ENCODE data around the gene TMEM270. TPM values are rescaled to one million over a fixed set of nuclear protein-coding genes. Genes with fewer than 3 reads are reported as not detected.

Gene TMEM270
- polyA plus RNA-seq, 1 donor from 2014 or later, result not detected

- H3K27ac ChIP-seq (ENCODE audit: low read length), result no peak overlapping the region
- H3K4me2 ChIP-seq (ENCODE audit: low read length), result no peak overlapping the region
- H3K9me2 ChIP-seq (ENCODE audit: insufficient read depth, low read length), result no peaks in the 10 kb centered on the region
- TF ChIP-seq EZH2 (IDR thresholded peaks at IDR 0.05; ENCODE audit: borderline replicate concordance, insufficient read depth, low read length, poor library complexity, severe bottlenecking) (no peak), CTCF (IDR thresholded peaks at IDR 0.05; ENCODE audit: poor library complexity, severe bottlenecking) (no peak), EP300 (conservative IDR thresholded peaks at IDR 0.05; ENCODE audit: poor library complexity, severe bottlenecking) (no peak), TAF1 (IDR thresholded peaks at IDR 0.05; ENCODE audit: low read depth) (no peak)
- H3K9me3 ChIP-seq (ENCODE audit: low read length), result no peaks in the 10 kb centered on the region
- H3K9ac ChIP-seq (ENCODE audit: low read length), result no peak overlapping the region
- no peaks in the 10 kb centered on the region for H4K20me1 ChIP-seq (ENCODE audit: insufficient read depth)
- H3K36me3 ChIP-seq (ENCODE audit: insufficient read depth, low read length), result no peaks in the 10 kb centered on the region
- H3F3A ChIP-seq (ENCODE audit: insufficient read depth, low read length, poor library complexity, severe bottlenecking), result no peaks in the 10 kb centered on the region
- no peaks in the 10 kb centered on the region for H3K27me3 ChIP-seq (ENCODE audit: insufficient read depth, low read depth, low read length)
- no peaks in the 10 kb centered on the region for H3K79me2 ChIP-seq (replicated peaks; ENCODE audit: insufficient read depth, low read length)
- no peak overlapping the region for H2AFZ ChIP-seq (ENCODE audit: low read depth, low read length)
- H3K4me3 ChIP-seq (ENCODE audit: low read length), result no peak overlapping the region
Observed at GRCh38 chr7:73894733-73895551, 34.0 kb downstream of the TMEM270 start.

GRCh38 chr7:73895626-73896025, 34.7 kb downstream of the TMEM270 start:
- Histone ChIP-seq H3K9me2 (ENCODE audit: insufficient read depth, low read length) (no peaks in the 10 kb centered on the region), H3K27ac (ENCODE audit: low read length) (no peak overlapping the region), H3K9ac (ENCODE audit: low read length) (no peak overlapping the region)

GRCh38 chr7:73896454-73896853, 35.5 kb downstream of the TMEM270 start:
- no peak overlapping the region for H3K4me3 ChIP-seq (ENCODE audit: low read length)
- no peaks in the 10 kb centered on the region for H3K36me3 ChIP-seq (ENCODE audit: insufficient read depth, low read length)
- no peak overlapping the region for H3K27ac ChIP-seq (ENCODE audit: low read length)
- TF ChIP-seq CTCF (IDR thresholded peaks at IDR 0.05; ENCODE audit: poor library complexity, severe bottlenecking) (no peak), TAF1 (IDR thresholded peaks at IDR 0.05; ENCODE audit: low read depth) (no peak), EZH2 (IDR thresholded peaks at IDR 0.05; ENCODE audit: borderline replicate concordance, insufficient read depth, low read length, poor library complexity, severe bottlenecking) (no peak), EP300 (conservative IDR thresholded peaks at IDR 0.05; ENCODE audit: poor library complexity, severe bottlenecking) (no peak), POLR2AphosphoS5 (IDR thresholded peaks at IDR 0.05) (no peak), REST (IDR thresholded peaks at IDR 0.05; ENCODE audit: borderline replicate concordance) (no peak), RAD21 (conservative IDR thresholded peaks at IDR 0.05) (no peak), SMC3 (conservative IDR thresholded peaks at IDR 0.05; ENCODE audit: poor library complexity) (no peak), MXI1 (conservative IDR thresholded peaks at IDR 0.05; ENCODE audit: poor library complexity, severe bottlenecking) (no peak)
- no peak overlapping the region for H2AFZ ChIP-seq (ENCODE audit: low read depth, low read length)
- no peak overlapping the region for H3K9ac ChIP-seq (ENCODE audit: low read length)
- no peaks in the 10 kb centered on the region for H3K9me2 ChIP-seq (ENCODE audit: insufficient read depth, low read length)
- no peaks in the 10 kb centered on the region for H3K9me3 ChIP-seq (ENCODE audit: low read length)
- no peak overlapping the region for H3K4me2 ChIP-seq (ENCODE audit: low read length)
- no peaks in the 10 kb centered on the region for H3K27me3 ChIP-seq (ENCODE audit: insufficient read depth, low read depth, low read length)
- H4K20me1 ChIP-seq (ENCODE audit: insufficient read depth), result no peaks in the 10 kb centered on the region
- H3F3A ChIP-seq (ENCODE audit: insufficient read depth, low read length, poor library complexity, severe bottlenecking), result no peaks in the 10 kb centered on the region
- no peaks in the 10 kb centered on the region for H3K79me2 ChIP-seq (replicated peaks; ENCODE audit: insufficient read depth, low read length)

More at GRCh38 chr7:73895626-73896025, 34.7 kb downstream of the TMEM270 start:
- Histone ChIP-seq H3K4me3 (ENCODE audit: low read length) (no peak overlapping the region), H3K36me3 (ENCODE audit: insufficient read depth, low read length) (no peaks in the 10 kb centered on the region), H3K9me3 (ENCODE audit: low read length) (no peaks in the 10 kb centered on the region), H3F3A (ENCODE audit: insufficient read depth, low read length, poor library complexity, severe bottlenecking) (no peaks in the 10 kb centered on the region), H3K27me3 (ENCODE audit: insufficient read depth, low read depth, low read length) (no peaks in the 10 kb centered on the region), H2AFZ (ENCODE audit: low read depth, low read length) (no peak overlapping the region), H3K4me2 (ENCODE audit: low read length) (no peak overlapping the region), H3K79me2 (replicated peaks; ENCODE audit: insufficient read depth, low read length) (no peaks in the 10 kb centered on the region), H4K20me1 (ENCODE audit: insufficient read depth) (no peaks in the 10 kb centered on the region)
- no peak for TF ChIP-seq RAD21 (conservative IDR thresholded peaks at IDR 0.05)

All from neural cell (in vitro differentiated cells).